ENCODE measurements around the gene ZNF710.
A peak's percentile ranks its signal among the peaks of the same experiment; 100 is the strongest.
"Not testable (repeated sequence)": the region's sequence is repeated elsewhere in the genome, so short reads cannot be mapped to it uniquely, and the experiment has no call there.

ZNF710 gene

DNA sequence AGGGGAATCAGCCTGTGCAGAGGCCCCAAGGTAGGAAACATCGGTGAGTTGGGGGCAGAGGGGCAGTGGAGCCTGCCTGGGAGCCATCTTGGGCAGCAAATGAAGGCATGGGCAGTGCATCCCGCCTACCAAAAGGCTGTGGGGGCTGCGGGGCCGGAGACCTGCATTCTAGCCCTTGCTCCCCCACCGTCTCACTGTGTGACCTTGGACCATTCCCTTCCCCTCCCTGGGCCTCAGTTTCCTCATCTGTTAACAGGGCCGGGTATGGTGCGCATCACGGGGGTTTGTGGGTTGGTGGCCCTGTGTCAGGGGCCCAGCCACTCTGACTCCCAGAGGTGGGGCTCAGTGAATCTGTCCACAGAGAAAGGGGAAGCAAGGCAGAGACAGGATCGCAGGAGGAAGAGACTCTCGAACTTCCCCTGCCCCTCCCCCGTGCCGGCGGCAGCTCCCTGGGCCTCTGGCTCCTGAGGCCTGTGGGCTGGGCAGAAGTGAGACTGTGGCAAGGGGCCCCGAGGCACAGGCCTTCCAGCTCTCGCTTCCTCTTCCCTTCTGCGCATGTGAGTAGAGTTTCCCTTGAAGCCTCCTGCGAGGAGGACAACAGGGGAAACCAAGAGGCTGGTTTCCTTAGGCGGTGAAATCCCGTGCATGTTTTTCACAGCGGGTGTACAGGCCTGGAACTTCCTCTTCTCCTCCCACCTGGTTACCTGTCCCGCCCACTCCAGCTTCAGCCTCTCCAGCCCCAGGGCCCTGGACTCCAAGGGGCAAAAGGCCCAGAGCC, 58.3 kb downstream of the ZNF710 start:
- DNase-seq (ENCODE audit: low read depth): no peak

DNA sequence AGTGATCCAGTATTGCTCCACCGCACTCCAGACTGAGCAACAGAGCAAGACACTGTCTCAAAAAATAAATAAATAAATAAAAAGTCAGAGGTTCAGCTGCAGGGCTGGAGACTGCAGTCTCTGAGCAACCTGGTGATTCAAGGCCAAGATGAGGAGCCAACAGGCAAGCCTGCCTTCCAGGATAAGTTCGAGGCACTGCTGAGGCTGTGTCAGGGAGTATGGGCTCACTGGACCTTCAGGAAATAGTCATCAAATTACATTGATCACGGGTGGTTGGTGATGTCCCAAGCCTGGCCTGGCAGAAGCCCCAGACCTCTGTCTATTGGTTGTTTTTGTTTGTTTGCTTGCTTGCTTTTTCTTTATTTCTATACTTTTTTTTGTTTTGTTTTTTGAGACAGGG, 59.7 kb downstream of the ZNF710 start:
- DNase-seq (ENCODE audit: low read depth): no peak

DNA sequence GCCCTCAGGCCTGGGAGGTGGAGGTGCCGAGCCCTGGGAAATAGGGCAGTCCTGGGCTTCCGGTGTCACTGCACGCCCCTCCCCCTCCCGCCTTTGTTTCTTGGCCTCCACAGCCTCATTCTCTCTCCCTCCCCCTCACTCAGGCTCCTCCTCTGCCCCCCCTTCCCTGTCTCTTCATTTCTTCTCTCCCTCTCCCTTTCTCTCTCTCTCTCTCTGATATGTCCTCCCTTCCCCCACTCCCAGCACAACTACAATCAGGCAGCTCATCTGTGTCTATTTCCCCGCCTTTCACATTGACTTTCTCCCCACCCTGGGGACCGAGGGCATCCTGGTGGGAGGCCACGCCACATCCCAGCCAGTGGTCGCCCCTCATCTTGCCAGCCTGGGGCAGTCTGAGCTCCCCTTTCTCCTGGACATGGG, 60.9 kb downstream of the ZNF710 start:
- DNase-seq (ENCODE audit: low read depth): no peak

DNA sequence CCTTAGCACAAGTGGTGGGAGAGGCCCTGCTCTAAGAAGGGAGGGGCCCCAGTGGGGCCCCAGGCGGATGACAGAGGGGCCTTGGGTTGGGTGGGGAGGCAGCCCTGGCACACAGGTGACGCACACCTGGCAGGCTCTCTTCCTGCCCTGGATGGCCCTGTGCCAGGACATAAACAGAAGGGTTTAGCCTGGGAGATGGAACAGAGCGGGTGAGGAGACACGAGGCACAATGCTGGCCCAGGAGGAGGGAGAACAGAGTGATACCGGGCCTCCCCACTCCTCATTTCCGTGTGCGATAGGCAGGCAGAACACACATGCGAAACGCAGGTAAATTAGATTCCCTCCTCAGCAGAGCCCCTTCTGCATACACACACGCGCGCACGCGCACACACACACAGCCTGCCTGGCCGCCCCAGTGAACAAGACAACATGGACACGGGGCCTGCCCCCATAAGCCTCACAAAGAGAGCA, 61.4 kb downstream of the ZNF710 start:
- DNase-seq (ENCODE audit: low read depth): no peak

DNA sequence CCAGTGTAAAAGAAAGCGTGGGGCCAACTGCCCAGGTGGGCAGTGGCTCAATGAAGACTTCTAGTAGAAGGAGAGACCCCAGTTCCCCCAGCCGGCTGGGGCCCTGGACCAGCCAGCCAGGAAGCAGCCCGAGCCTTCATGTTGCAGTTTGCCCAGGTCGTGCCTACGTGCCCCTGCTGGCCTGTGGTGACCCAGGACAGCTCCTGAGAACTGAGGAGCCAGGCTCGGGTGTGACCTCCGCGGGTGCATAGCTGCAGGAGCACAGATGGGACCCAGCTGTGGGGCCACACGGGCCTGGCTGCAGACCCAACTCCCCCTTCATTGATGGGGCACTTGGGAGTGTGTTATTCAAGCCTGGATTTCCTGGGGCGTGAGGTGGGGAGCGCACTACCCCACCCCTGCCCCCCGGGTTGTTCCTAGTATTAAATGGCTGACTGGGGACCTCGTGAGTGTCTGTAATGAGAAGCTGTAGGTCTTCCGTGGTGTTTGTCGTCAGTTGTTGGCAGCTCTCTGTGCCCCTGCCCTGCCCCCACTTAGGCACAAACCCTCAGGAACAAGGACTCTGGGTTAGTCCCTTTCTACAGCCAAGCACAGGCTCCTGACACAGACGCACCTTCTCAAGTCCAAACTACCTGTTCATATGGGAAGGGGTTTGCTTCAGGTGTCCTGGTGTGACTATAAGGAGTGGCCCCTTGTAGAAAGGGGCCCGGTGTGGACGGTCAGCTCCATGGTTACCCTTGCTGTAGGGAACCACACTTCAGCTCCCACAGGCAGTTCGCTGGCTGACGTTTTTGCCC, 62.0 kb downstream of the ZNF710 start:
- DNase-seq (ENCODE audit: low read depth): no peak

DNA sequence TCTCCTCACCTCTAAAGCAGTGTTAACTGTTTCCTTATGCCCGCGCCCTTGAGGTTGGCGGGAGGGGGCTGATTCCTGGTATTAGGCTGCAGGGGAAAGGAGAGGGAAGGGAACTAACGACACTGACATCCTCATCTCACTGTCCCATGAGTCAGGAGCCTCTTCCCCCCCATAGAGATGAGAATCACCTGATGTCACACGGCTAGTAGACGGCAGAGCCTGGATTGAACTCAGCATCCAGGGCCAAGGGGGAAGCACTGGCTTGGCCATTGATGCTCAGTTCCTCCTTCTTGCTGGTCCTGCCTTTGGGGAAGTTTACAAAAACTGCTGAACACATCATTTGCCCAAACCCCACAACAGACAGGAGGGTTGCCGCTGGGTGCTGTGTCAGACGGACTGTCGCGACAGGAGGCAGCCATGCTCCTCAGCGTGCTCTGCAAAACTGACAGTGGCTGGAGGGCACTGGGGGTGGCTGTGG, 62.7 kb downstream of the ZNF710 start:
- DNase-seq (ENCODE audit: low read depth): no peak

DNA sequence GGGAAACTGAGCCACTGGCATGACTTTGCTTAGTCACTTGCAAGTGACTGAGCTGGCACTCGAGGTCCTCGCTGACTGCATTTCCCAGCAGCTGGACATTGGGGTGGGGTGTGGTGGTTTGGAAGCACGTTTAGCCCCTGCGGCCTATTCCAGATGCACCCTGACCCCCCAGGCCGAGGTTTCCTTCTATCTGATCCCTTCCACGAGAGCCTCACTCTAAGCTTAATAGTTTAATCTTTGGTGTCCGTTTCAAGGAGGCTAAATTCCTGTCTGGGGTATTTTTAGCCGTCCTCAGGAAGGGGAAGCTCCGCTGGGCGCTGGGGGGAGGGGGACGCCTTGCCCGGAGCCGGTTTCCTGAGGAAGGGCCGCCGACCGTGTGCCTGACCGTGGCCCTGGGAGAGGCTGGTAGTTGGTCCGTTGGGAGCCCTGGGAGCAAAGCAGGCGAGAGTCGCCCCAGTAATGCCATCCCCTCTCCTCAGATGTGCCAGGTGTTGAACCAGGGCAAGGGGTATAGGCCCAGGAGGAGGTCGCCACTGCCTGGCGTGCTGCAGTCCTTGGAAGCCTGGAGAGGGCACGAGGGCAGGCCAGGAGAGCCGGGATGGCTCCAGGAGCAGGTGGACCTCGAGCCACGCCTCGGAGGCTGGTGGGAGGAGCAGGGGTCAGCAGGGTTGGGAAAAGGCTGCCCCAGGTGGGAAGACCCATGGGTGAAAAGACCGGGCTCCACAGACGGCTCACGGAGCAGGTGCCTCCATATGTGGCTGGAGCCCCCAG, 64.0 kb downstream of the ZNF710 start:
- no peak for DNase-seq (ENCODE audit: low read depth)

DNA sequence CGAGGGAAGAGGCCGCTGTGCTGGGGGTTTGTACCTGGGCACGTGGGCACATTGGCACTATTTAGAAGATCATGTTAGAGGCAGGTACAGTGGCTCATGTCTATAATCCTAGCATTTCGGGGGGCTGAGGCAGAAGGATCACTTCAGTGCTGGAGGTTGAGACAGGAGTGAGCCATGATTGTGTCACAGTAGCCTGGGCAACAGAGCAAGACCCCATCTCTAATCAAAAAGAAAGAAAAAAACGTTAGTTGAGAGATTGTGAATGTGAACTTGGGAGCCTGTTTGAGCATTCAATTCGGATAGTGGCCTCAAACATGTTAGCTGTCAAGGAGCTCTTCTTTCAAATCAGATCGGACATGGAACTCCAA, 64.5 kb downstream of the ZNF710 start:
- no peak for DNase-seq (ENCODE audit: low read depth)

DNA sequence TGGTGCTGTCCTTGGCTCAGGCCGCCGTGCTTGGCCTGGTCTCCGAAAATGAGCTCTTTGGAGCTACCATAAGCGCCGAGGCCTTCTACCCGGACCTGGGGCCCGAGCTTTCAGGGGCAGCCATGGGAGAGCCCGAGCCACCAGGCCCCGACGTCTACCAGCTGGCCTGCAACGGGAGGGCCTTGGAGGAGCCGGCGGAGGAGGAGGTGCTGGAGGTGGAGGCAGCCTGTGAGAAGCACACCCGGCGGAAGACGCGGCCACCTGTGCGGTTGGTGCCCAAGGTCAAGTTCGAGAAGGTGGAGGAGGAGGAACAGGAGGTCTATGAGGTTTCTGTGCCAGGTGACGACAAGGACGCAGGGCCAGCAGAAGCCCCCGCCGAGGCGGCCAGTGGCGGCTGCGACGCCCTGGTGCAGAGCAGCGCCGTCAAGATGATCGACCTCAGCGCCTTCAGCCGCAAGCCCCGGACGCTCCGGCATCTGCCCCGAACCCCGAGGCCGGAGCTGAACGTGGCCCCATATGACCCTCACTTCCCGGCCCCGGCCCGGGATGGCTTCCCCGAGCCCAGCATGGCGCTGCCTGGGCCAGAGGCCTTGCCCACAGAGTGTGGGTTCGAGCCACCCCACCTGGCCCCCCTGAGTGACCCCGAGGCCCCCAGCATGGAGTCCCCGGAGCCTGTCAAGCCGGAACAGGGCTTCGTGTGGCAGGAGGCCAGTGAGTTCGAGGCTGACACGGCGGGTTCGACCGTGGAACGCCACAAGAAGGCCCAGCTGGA, 66.2 kb downstream of the ZNF710 start:
- DNase-seq (ENCODE audit: low read depth): no peak

DNA sequence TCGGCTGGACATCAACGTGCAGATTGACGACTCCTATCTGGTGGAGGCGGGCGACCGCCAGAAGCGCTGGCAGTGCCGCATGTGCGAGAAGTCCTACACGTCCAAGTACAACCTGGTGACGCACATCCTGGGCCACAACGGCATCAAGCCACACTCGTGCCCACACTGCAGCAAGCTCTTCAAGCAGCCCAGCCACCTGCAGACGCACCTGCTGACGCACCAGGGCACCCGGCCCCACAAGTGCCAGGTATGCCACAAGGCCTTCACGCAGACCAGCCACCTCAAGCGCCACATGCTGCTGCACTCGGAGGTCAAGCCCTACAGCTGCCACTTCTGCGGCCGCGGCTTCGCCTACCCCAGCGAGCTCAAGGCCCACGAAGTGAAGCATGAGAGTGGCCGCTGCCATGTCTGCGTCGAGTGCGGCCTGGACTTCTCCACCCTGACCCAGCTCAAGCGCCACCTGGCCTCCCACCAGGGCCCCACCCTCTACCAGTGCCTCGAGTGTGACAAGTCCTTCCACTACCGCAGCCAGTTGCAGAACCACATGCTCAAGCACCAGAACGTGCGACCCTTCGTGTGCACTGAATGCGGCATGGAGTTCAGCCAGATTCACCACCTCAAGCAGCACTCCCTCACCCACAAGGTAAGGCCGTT, 67.0 kb downstream of the ZNF710 start:
- no peak for DNase-seq (ENCODE audit: low read depth)

DNA sequence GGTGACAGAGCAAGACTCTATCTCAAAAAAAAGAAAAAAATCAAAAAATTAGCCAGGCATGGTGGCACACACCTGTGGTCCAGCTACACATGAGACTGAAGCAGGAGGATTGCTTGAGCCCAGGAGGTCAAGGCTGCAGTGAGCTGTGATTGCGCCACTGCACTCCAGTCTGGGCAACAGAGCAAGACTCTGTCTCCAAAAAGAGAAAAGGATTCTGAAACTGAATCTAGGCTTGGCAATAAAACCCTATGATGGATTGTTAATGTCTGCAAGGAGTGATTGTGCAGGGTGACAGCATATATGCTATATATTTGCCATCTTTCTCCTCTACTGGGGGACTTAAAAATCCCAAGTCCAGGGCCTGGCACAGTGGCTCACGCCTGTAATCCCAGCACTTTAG, 69.5 kb downstream of the ZNF710 start:
- not testable (repeated sequence) for DNase-seq (ENCODE audit: low read depth)

DNA sequence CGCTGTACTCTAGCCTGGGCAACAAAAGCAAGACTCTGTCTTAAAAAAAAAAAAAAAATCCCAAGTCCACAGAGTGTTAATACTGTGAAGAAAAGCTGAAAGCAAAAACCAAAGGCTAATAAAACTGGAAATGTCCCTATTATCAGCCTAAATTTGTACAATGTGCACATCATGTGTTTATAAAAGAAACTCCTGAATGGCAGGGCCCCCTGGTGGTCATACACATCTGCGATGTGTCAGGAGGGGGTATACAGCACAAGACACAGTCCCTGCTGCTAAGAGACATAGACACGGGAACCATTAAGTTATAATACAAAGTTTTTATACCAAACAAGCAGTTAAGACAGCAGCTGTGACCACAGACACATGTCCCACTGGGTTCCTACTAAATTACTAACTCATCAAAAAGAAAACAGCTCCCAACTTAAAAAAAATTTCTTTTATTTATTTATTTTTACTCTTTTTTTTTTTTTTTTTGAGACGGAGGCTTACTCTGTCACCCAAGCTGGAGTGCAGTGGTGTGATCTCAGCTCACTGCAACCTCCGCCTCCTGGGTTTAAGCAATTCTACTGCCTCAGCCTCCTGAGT, 70.2 kb downstream of the ZNF710 start:
- peak; percentile 65 for DNase-seq (ENCODE audit: low read depth)

DNA sequence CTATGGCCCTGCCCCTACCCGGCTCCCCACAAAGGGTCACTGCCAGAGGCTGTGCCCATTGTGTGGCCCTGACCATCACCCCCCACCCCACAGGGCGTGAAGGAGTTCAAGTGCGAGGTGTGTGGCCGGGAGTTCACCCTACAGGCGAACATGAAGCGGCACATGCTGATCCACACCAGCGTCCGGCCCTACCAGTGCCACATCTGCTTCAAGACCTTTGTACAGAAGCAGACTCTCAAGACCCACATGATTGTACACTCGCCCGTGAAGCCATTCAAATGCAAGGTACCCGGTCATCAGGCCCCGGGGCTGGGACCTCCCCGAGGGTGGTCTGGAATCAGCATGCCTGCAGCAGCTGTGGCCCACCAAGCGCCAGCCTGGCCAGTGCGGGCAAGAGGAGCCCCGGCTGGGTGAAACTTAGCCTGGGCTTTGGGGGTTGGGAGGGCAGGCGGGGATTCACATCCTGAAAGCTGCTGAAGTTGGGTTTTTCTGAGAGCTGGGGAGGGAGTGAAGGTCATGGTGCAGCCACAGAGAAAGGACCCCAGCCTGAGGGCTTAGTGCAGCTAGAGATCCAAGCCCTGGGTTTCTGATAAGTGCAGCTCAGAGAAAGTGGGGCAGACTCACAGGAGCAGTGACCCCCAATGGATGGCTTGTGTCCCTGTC, 72.0 kb downstream of the ZNF710 start:
- DNase-seq (ENCODE audit: low read depth): no peak

DNA sequence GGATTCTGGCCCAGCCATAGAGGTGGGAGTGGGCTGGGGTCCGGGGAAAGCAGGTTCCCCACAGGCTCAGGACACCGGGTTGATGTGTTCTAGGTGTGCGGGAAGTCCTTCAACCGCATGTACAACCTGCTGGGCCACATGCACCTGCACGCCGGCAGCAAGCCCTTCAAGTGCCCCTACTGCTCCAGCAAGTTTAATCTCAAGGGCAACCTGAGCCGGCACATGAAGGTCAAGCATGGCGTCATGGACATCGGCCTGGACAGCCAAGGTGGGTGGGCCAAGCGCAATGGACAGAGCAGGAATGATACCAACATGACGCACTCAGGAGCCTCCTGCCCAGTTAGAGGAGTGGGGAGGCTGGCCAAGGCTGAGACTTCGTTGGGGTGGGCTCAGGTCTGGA, 72.9 kb downstream of the ZNF710 start:
- no peak for DNase-seq (ENCODE audit: low read depth)

DNA sequence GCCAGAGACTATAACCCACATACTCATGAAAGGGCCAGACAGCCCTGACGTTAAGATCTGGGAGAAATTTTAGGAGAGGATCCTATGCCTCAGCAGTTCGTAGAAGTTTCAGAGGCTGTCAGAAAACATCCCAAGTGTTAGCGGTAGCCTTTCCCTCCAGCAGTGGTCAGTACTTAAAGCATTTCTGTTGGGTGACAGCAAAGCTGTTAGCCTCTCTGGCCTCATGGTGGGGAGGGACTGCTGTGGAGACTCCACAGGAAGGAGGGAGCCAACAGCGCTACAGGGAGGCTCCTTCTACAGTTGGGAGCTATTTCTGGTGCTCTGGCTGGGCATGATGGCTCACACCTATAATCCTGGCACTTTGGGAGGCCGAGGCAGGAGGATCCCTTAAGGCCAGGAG, 73.8 kb downstream of the ZNF710 start:
- DNase-seq (ENCODE audit: low read depth): no peak

DNA sequence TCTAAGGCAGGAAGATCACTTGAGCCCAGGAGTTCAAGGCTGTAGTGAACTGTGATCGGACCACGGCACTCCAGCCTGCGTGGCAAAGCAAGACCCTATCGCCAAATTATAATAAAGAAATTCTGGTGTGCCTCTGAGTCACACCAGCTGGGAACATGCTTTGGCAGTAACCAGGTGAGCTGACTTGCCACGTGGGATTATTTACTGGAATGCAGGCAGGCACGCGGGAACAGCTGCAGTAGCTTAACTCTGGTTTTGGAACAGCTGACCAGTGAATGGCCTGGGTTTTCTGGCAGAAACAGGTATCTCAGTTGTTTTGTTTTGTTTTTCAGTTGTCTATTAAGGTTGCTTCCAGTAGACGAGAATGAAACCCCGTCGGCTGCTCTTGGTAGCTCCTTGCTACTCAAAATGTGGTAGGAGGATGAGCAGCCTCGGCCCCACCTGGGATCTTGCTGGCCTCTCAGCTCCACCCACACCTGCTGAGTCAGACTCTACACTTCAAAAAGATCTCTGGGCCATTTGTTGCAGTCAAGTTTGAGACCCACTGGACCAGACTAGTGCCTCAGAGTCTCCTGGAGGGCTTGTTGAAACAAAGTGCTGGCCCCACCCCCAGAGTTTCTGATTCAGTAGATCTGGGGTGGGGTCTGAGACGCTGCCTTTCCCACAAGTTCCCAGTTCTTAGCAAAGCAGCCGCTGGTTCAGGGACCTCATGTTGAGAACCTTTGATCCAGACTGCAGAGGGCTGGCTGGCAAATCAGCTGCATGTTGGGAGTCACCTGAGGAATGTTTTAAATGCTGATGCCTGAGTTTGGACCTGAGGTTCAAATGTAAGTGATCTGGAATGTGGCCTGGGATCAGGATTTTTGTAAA, 74.5 kb downstream of the ZNF710 start:
- DNase-seq (ENCODE audit: low read depth): no peak

DNA sequence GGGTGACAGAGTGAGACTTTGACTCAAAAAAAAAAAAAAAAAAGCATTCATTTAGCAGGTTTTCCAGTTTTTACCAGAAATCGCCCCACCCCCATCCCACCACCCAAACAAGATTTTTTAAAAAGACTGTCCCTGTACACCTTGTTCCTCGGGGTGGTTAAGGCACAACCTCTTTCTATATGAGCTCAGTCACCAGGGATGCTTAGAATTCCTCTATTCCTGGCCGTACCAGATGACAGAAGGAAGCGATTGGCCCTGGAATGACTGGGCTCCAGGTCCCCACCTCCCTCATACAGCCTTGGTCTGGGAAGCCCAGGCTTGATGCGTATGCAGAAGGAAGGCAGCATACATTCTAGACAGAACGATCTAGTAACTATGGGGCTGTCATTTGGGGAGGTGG, 75.6 kb downstream of the ZNF710 start:
- no peak for DNase-seq (ENCODE audit: low read depth)

DNA sequence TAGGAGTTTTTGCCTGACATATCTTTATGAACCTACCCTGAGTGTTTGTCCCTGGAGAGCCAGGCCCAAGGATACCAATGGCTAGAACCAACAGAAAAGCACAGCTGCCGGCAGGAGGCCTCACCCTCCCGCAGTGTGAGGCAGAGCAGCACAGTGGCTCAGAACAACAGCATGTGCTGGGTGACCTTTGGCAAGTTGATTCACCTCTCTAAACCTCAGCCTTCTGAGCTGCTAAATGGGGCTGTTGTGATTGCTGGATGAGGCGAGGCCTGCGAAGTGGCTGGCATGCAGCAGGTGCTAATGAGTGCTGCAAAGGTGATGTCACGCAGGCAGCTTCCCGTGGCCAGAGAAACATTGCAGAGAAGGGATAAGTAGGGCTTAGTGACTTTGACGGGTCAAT, 77.8 kb downstream of the ZNF710 start:
- no peak for DNase-seq (ENCODE audit: low read depth)
